SKM-1 treated with dmso at 0.1 percent for 144 hours (cell line): ENCODE data around the gene FAM13C.
"Not testable (repeated sequence)": the region's sequence is repeated elsewhere in the genome, so short reads cannot be mapped to it uniquely, and the experiment has no call there.

Source experiments
- DNase-seq: peaks from one replicate; lab custom pipeline; 2025; ENCODE audit not compliant: unreplicated experiment; lab: John Stamatoyannopoulos, UW

Gene FAM13C

GRCh38 chr10:59362144-59362958 lies at the start of gene FAM13C:
FAM13C (minus strand) TSS chr10:59362549; CDS start chr10:59362460, 89 bp downstream.
- no peak for DNase-seq

DNA sequence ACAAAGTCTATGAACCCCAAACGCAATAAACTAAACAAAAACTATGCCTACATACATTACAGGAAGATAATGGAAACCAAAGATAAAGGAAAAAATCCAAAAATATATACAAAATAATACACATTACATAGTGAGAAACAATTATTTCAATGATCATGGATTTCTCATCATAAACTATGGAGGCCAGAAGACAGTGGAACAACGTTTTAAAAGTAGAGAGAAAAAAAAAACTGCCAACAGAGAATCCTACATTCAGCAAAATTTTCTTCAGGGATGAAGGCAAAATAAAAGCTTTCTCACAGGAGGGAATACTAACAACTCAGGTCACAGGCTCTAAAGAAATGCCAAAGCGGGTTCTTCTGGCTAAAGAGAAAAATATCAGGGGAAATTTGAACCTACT lies 42.9 kb upstream of the FAM13C start:
- no peak for DNase-seq

DNA sequence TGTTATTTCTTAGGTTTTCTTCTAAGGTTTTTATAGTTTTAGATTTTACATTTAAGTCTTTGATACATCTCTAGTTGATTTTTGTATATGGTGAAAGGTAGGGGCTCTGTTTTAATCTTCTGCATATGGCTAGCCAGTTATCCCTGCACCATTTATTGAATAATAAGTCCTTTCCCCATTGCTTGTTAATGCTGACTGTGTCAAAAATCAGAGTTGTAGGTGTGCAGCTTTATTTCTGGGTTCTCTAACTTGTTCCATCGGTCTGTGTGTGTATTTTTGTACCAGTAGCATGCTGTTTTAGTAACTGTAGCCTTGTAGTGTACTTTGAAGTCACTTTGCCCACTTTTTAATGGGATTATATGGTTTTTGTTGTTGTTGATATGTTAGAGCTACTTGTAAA lies 37.9 kb upstream of the FAM13C start:
- DNase-seq = no peak

DNA sequence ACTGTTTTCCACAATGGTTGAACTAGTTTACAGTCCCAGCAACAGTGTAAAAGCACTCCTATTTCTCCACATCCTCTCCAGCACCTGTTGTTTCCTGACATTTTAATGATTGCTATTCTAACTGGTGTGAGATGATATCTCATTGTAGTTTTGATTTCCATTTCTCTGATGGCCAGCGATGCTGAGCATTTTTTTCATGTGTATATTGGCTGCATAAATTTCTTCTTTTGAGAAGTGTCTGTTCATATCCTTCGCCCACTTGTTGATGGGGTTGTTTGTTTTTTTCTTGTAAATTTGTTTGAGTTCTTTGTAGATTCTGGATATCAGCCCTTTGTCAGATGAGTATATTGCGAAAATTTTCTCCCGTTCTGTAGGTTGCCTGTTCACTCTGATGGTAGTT lies 37.0 kb upstream of the FAM13C start:
- DNase-seq = not testable (repeated sequence)

DNA sequence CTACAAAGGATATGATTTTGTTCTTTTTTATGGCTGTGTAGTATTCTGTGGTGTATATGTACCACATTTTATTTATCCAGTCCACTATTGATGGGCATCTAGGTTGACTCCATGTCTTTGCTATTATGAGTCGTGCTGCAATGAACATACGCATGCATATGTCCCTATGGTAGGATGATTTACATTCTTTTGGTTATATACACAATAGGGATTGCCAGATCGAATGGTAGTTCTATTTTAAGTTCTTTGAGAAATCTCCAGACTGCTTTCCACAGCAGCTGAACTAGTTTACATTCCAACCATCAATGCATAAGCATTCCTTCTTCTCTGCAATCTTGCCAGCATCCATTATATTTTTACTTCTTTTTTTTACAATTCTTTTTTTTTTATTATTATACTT lies 35.6 kb upstream of the FAM13C start:
- DNase-seq = no peak

GRCh38 chr10:59395984-59396383 lies 33.6 kb upstream of the FAM13C start:
- DNase-seq = no peak

GRCh38 chr10:59393349-59393748 lies 31.0 kb upstream of the FAM13C start:
- DNase-seq = no peak

DNA sequence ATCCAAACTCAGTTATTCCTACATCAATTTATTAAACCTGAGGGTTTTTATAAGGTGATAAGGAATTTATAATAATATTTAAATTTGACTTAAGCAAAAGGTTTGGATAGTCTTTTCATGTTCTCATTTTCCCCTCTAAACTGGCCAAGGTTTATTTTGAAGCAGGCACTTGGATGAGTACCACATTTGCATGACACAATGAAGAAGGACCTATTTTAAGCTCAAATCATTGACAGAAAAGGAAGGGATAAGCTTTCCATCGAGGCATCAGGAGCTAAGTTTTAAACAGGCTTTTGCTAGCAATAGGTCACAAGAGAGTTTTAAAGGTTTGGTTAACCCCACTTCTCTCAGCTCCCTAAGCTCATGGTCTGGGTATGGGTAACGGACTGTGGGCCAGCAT lies 28.7 kb upstream of the FAM13C start:
- no peak for DNase-seq

GRCh38 chr10:59388671-59388976 lies 26.3 kb upstream of the FAM13C start:
- no peak for DNase-seq

- DNase-seq = peak; percentile 14
These were observed 25.8 kb upstream of the FAM13C start for GRCh38 chr10:59387951-59388670.

- no peak for DNase-seq
These were observed 22.4 kb upstream of the FAM13C start for GRCh38 chr10:59384761-59385160.

GRCh38 chr10:59383908-59384307 lies 21.6 kb upstream of the FAM13C start:
- DNase-seq = no peak

- DNase-seq = no peak
These were observed 21.1 kb upstream of the FAM13C start for GRCh38 chr10:59383436-59383835.

DNA sequence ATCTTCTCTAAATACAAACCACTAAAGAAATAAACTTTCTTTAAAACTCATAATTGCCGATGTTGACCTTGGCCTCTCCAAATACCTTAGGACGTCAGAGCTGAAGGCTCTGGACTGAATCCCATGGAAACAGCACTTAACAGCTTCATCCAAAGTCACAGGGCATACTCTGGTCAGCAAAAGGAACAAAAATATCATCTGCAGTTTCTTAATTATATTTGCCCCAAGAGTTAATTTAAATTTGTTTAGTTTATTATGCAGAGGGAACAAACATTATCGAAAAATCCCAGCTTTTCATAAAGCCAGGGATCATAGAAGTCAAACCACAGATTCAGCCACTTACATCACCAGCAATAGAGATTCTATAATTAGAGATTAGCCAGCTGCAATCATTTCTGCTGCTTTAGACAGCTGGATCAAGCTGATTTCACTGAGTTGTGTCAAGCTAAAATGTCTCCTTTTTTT lies 20.5 kb upstream of the FAM13C start:
- DNase-seq = no peak

- DNase-seq = no peak
These were observed 19.3 kb upstream of the FAM13C start for GRCh38 chr10:59381687-59382086.

GRCh38 chr10:59376846-59377245 lies 14.5 kb upstream of the FAM13C start:
- no peak for DNase-seq

- no peak for DNase-seq
These were observed 13.6 kb upstream of the FAM13C start for GRCh38 chr10:59375990-59376389.

DNA sequence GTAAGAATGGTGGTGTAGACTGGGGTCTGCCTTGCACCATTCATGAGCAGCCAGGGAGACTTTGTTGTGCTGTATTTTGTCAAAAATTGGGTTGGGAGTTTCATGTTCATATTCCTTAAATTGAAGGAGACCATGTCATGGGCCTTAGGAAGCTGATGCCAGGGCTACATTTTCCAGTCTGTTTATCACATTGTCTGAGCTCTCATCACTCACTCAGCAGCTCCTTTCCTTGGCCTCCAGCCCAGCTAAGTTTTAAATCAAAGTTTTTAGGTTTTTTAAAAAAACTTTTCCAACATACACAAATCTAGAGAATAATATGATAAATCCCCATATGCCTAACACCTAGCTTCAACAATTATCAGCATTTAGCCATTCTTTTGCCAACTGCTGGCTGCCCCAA lies 12.6 kb upstream of the FAM13C start:
- no peak for DNase-seq

GRCh38 chr10:59373071-59373470 lies 10.7 kb upstream of the FAM13C start:
- no peak for DNase-seq

GRCh38 chr10:59372543-59372942 lies 10.2 kb upstream of the FAM13C start:
- no peak for DNase-seq

DNA sequence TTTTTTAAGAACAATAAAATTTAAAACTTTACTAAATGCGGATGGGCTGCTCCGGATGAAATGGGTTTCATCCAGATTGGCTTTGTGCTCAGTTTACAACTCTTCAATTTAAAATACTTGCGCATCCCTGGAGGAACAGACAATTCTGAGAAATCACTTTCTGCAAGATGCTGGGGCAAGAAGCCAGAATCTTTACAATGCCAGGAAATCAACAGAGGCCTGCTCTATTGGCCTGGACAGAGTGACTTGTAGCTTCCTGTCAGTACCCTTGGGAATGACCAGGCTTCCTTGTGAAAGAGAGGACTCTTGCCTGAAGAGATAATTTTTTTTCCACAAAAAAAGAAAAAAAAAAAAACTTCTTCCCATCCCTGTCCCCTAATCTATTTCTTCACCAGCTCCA lies 3.9 kb upstream of the FAM13C start:
- DNase-seq = no peak

- DNase-seq = no peak
These were observed 1.2 kb upstream of the FAM13C start for GRCh38 chr10:59363446-59363958.
